Kidney (tissue), 14 donors: ENCODE measurements around the gene TSPAN14. TPM values are rescaled to one million over a fixed set of nuclear protein-coding genes. Genes with fewer than 3 reads are reported as not detected.

Experiments used
- DNase-seq, 5 donors: peaks; one replicate each; pipeline ENCODE4 v3.0.0-alpha.2; 2013 to 2020
- FAIRE-seq: peaks from 2 replicates; lab custom pipeline; 2012; peaks lifted over from hg19 to GRCh38; lab: Jason Lieb, UNC
- H3K27ac ChIP-seq, 2 donors: one replicate each; pipeline ENCODE4 v1.7.0; 2013; ENCODE audit warnings: low read depth in 2 of 2, low read length in 2 of 2, inconsistent platforms in 1 of 2
- H3K27me3 ChIP-seq: one replicate; pipeline ENCODE4 v1.7.1; 2013; ENCODE audit warnings: low read length, inconsistent platforms; ENCODE audit not compliant: control insufficient read depth, insufficient read depth
- H3K36me3 ChIP-seq, 3 donors: one replicate each; pipeline versions ENCODE4 v1.7.0 to v1.7.1; 2013; ENCODE audit warnings: low read length in 3 of 3, control low read depth in 1 of 3, inconsistent platforms in 1 of 3; ENCODE audit not compliant: insufficient read depth in 3 of 3, control insufficient read depth in 2 of 3
- H3K4me1 ChIP-seq, 3 donors: one replicate each; pipeline versions ENCODE4 v1.7.0 to v1.7.1; 2013; ENCODE audit warnings: low read length in 3 of 3, inconsistent platforms in 1 of 3, low read depth in 1 of 3; ENCODE audit not compliant: control insufficient read depth in 2 of 3, insufficient read depth in 2 of 3
- H3K4me3 ChIP-seq, 3 donors: one replicate each; pipeline versions ENCODE4 v1.7.0 to v1.8.1; 2013; ENCODE audit warnings: low read length in 3 of 3, control low read depth in 1 of 3, inconsistent platforms in 1 of 3
- H3K9ac ChIP-seq, 3 donors: one replicate each; pipeline versions ENCODE4 v1.7.0 to v1.7.1; 2013; ENCODE audit warnings: low read length in 3 of 3, control low read depth in 1 of 3, inconsistent platforms in 1 of 3
- H3K9me3 ChIP-seq, 3 donors: one replicate each; pipeline versions ENCODE4 v1.7.0 to v1.7.1; 2013; ENCODE audit warnings: low read length in 3 of 3, control low read depth in 1 of 3, inconsistent platforms in 1 of 3; ENCODE audit not compliant: control insufficient read depth in 2 of 3, insufficient read depth in 1 of 3
- intact Hi-C: fragments of 100-400 bp; cut with DNase I; formaldehyde crosslinking; loops from one replicate; pipeline ENCODE4 v1.11.1; 2022
- polyA plus RNA-seq: library from polyadenylated mRNA; stranded (reverse); fragments of 350-450 nt; fragmentation: Illumina TruSeq; extraction: RNeasy Lipid Tissue Mini Kit (QIAGEN cat#74804); gene quantifications from one replicate; pipeline ENCODE4 v1.2.3, GENCODE V29; 2014; ENCODE audit warnings: low read depth, low replicate concordance; ENCODE audit not compliant: insufficient read depth
- total RNA-seq: library from RNA; stranded (reverse); fragmentation: NEBNext Ultra II Directional; extraction: Animal tissue kit (Norgen Biotek cat#: 25700); gene quantifications from one replicate; pipeline ENCODE4 v1.2.1, GENCODE V29; 2021
- TF ChIP-seq, protein P1 (sequence below): IDR thresholded peaks from 3 replicates; pipeline ENCODE4 v1.5.1; 2012; ENCODE audit warnings: mild to moderate bottlenecking, moderate library complexity, borderline replicate concordance; ENCODE audit not compliant: insufficient read depth; ENCODE audit errors: extremely low read depth
- donor health status: control.
- donor health status: control.
- donor health status: control.
- donor health status: control.
- donor health status: control.
- donor health status: DM: yes; HTN: yes; CAD: no.
- donor health status: Normal renal cell carcinoma (clear cell type).

Gene TSPAN14
- total and polyA plus RNA-seq, 2 donors from 2014 or later = 36.8 to 183 TPM

DNA sequence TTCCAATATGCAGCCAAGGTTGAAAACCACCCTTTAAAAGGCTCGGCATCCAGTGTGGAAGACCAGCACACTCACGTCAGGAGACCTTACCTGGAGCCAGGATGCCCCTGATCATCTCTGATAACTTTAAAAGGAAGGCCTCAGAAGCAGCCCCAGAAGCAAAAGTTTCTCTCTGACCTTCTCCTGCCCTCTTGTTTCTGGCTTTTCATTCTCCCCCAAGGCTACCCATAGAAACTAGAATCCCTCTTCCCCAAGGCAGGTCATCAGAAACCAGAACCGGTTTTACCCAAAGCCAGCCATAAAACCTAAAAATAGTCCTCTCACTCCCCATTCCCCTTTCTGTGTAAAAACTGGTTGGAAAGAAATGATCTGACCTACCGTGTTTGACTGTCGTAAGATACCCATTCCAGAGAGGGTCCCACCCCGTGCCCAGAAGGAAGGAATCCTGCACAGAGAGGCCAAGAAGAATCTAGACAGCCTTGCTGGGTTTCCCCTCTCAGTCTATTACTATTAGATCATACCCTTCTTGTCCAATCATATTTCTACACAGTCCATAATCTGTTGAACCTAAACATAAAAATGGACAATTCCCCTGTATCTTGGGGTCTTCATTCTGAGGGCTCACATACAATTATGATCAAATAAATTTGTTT is 17.5 kb upstream of the TSPAN14 start:
- no peaks in the 10 kb centered on the region for H3K27me3 ChIP-seq
- TF ChIP-seq, protein P1, sequence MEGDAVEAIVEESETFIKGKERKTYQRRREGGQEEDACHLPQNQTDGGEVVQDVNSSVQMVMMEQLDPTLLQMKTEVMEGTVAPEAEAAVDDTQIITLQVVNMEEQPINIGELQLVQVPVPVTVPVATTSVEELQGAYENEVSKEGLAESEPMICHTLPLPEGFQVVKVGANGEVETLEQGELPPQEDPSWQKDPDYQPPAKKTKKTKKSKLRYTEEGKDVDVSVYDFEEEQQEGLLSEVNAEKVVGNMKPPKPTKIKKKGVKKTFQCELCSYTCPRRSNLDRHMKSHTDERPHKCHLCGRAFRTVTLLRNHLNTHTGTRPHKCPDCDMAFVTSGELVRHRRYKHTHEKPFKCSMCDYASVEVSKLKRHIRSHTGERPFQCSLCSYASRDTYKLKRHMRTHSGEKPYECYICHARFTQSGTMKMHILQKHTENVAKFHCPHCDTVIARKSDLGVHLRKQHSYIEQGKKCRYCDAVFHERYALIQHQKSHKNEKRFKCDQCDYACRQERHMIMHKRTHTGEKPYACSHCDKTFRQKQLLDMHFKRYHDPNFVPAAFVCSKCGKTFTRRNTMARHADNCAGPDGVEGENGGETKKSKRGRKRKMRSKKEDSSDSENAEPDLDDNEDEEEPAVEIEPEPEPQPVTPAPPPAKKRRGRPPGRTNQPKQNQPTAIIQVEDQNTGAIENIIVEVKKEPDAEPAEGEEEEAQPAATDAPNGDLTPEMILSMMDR = no peak
- FAIRE-seq (no peak), DNase-seq (no peak)
- H3K36me3 ChIP-seq = peaks cover 0 to 8% (median 0%) of the 10 kb centered on the region in 3 donors
- H3K9me3 ChIP-seq = no peaks in the 10 kb centered on the region
- H3K4me3 ChIP-seq = no peak overlapping the region
- H3K4me1 ChIP-seq = peaks cover 0 to 2% (median 0%) of the 10 kb centered on the region in 3 donors
- intact Hi-C loops = no loop called here
- H3K9ac ChIP-seq = peak overlapping the region in 1 of 3 donors; percentile 28
- no peak overlapping the region for H3K27ac ChIP-seq

DNA sequence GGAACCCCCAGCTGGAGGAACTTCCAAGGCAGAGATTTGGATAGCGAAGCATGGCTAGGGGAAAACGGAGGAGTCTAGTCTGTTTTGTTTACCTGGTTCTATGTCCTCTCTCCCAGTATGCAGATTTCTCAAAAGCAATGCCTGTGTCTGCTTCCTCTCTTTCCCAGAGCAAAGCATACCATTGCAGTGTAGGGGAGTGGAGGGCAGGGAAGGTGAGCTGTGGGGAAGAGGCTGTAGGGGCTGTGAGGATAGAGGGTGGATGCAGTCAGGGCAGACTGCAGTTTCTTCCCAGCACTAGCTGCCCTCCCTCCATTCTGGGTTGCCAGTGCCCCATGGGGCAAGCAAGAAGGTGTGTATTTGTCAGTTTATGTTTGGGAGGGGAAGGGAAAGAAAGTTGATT is 16.9 kb upstream of the TSPAN14 start:
- intact Hi-C loops = no loop called here
- Histone ChIP-seq H3K27me3 (no peaks in the 10 kb centered on the region), H3K4me3 (no peak overlapping the region), H3K4me1 (peaks cover 0 to 2% (median 0%) of the 10 kb centered on the region in 3 donors), H3K9me3 (no peaks in the 10 kb centered on the region), H3K27ac (peak overlapping the region in 1 of 2 donors; percentile 0), H3K36me3 (peaks cover 0 to 3% (median 0%) of the 10 kb centered on the region in 3 donors), H3K9ac (no peak overlapping the region)
- FAIRE-seq (no peak), DNase-seq (no peak)
- TF ChIP-seq, protein P1 = no peak

DNA sequence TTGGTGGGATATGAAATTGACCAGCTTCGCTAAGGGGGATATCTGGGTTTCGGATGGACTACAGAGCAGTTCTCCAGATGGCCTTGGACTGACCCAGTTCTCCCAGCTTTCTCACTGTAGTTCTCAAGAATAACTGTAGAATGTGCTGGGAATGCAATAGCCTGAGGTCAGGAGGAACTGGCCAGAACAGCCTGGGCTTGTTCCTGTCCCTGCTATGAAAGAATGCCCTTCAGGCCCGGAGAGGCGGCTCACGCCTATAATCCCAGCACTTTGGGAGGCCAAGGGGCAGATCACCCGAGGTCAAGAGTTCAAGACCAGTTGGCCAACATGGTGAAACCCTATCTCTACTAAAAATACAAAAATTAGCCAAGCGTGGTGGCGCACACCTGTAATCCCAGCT is 12.3 kb upstream of the TSPAN14 start:
- H3K9ac ChIP-seq = no peak overlapping the region
- H3K9me3 ChIP-seq = no peaks in the 10 kb centered on the region
- H3K27ac ChIP-seq = no peak overlapping the region
- DNase-seq = no peak
- TF ChIP-seq, protein P1 = no peak
- no peaks in the 10 kb centered on the region for H3K27me3 ChIP-seq
- H3K4me1 ChIP-seq = peaks cover 0 to 15% (median 5%) of the 10 kb centered on the region in 3 donors
- intact Hi-C loops = loop anchor here (5.0 kb wide), 1 partner anchor 485 kb away; no protein-coding TSS in a partner anchor
- H3K4me3 ChIP-seq = no peak overlapping the region
- H3K36me3 ChIP-seq = no peaks in the 10 kb centered on the region
- FAIRE-seq = no peak
